Loucy (cell line): ENCODE measurements around the gene MGMT.

Experiments used
- H2AFZ ChIP-seq: fragments of 200-600 bp; sonication (generic); 2 replicates; pipeline ENCODE4 v1.6.0; 2016; ENCODE audit warnings: antibody characterized with exemption, mild to moderate bottlenecking, low read length, moderate library complexity
- H3F3A ChIP-seq: fragments of 200-600 bp; 2 replicates; pipeline ENCODE4 v1.6.0; 2016; ENCODE audit warnings: antibody characterized with exemption, low read depth, mild to moderate bottlenecking
- H3K27me3 ChIP-seq: fragments of 200-600 bp; sonication (generic); 2 replicates; pipeline ENCODE4 v1.6.1; 2014; ENCODE audit warnings: low read length, mild to moderate bottlenecking; ENCODE audit not compliant: insufficient read depth, poor library complexity, severe bottlenecking
- H3K36me3 ChIP-seq: fragments of 200-600 bp; sonication (generic); 2 replicates; pipeline ENCODE4 v1.6.1; 2016; ENCODE audit warnings: low read length; ENCODE audit not compliant: insufficient read depth
- H3K4me1 ChIP-seq: fragments of 200-600 bp; sonication (generic); 2 replicates; pipeline ENCODE4 v1.5.1; 2014; ENCODE audit warnings: low read length, mild to moderate bottlenecking; ENCODE audit not compliant: insufficient read depth, poor library complexity, severe bottlenecking
- H3K4me2 ChIP-seq: fragments of 200-600 bp; sonication (generic); 2 replicates; pipeline ENCODE4 v1.6.0; 2014; ENCODE audit warnings: antibody characterized with exemption, low read length, low read depth, mild to moderate bottlenecking; ENCODE audit not compliant: poor library complexity, severe bottlenecking
- H3K4me3 ChIP-seq: fragments of 200-600 bp; sonication (generic); 2 replicates; pipeline ENCODE4 v1.5.1; 2014; ENCODE audit warnings: low read length, mild to moderate bottlenecking, mixed read lengths; ENCODE audit not compliant: poor library complexity, severe bottlenecking
- H3K79me2 ChIP-seq: fragments of 200-600 bp; sonication (generic); 2 replicates; pipeline ENCODE4 v1.6.1; 2014; ENCODE audit warnings: low read length; ENCODE audit not compliant: insufficient read depth
- H3K9ac ChIP-seq: fragments of 200-600 bp; sonication (generic); 2 replicates; pipeline ENCODE4 v1.6.0; 2014; ENCODE audit warnings: mild to moderate bottlenecking, low read depth, low read length, moderate library complexity; ENCODE audit not compliant: poor library complexity, severe bottlenecking
- H3K9me2 ChIP-seq: fragments of 200-600 bp; sonication (generic); replicated peaks from 2 replicates; pipeline ENCODE4 v1.6.1; 2016; ENCODE audit warnings: low read depth, low read length, mixed read lengths
- H3K9me3 ChIP-seq: fragments of 200-600 bp; sonication (generic); 2 replicates; pipeline ENCODE4 v1.6.1; 2014; ENCODE audit warnings: mild to moderate bottlenecking, antibody characterized with exemption, low read length, low read depth; ENCODE audit not compliant: insufficient read depth
- H4K20me1 ChIP-seq: fragments of 200-600 bp; sonication (generic); 2 replicates; pipeline ENCODE4 v1.6.0; 2014; ENCODE audit warnings: antibody characterized with exemption, low read length, mild to moderate bottlenecking; ENCODE audit not compliant: insufficient read depth, poor library complexity, severe bottlenecking
- EZH2phosphoT487 ChIP-seq: fragments of 200-600 bp; IDR thresholded peaks from 2 replicates; pipeline ENCODE4 v1.6.1; 2018; ENCODE audit warnings: antibody characterized with exemption, mild to moderate bottlenecking, moderate library complexity, borderline replicate concordance
- TF ChIP-seq, protein P1 (sequence below): fragments of 200-600 bp; sonication (generic); conservative IDR thresholded peaks from 2 replicates; pipeline ENCODE4 v1.5.1; 2014; ENCODE audit warnings: mild to moderate bottlenecking, antibody characterized with exemption, low read length

MGMT gene

DNA sequence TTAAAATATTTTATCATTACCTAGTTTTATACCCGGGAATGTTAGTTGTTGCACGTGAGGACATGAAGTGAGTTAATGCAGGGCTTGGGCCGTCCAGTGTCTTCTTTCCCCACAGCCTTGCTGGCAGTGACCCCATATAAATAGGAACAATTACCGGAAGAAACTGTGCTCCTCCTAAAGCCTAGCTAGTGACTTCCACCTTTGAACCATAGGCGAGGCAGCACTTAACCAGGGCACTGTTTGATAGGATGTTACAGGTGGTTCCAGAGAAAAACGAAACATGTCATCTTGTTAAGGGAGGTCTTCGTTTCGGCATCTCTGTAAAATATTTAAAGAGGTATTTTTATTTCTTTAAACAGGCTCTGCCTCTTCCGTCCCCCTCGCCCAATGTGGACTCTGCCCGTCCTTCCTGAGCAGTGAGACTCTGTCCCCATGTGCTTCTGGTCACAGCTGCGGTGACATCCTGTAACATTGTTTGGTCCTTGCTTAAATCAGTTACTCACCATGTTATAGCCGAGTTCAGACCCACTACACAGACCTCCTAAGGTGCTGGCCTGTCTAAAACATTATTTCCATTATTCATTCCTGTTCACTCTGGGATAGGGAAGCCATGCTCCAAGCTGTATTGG, 145.6 kb downstream of the MGMT start:
- Histone ChIP-seq H3K4me2 (no peak overlapping the region), H3K4me1 (no peaks in the 10 kb centered on the region), H3K4me3 (no peak overlapping the region), H3F3A (no peaks in the 10 kb centered on the region), H3K36me3 (no peaks in the 10 kb centered on the region), H2AFZ (no peak overlapping the region), H3K27me3 (no peaks in the 10 kb centered on the region), H3K9ac (no peak overlapping the region), H3K9me2 (no peaks in the 10 kb centered on the region), H3K79me2 (no peaks in the 10 kb centered on the region), H3K9me3 (no peaks in the 10 kb centered on the region), H4K20me1 (no peaks in the 10 kb centered on the region)
- TF ChIP-seq, protein P1, sequence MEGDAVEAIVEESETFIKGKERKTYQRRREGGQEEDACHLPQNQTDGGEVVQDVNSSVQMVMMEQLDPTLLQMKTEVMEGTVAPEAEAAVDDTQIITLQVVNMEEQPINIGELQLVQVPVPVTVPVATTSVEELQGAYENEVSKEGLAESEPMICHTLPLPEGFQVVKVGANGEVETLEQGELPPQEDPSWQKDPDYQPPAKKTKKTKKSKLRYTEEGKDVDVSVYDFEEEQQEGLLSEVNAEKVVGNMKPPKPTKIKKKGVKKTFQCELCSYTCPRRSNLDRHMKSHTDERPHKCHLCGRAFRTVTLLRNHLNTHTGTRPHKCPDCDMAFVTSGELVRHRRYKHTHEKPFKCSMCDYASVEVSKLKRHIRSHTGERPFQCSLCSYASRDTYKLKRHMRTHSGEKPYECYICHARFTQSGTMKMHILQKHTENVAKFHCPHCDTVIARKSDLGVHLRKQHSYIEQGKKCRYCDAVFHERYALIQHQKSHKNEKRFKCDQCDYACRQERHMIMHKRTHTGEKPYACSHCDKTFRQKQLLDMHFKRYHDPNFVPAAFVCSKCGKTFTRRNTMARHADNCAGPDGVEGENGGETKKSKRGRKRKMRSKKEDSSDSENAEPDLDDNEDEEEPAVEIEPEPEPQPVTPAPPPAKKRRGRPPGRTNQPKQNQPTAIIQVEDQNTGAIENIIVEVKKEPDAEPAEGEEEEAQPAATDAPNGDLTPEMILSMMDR: no peak
- TF ChIP-seq EZH2phosphoT487: no peak

DNA sequence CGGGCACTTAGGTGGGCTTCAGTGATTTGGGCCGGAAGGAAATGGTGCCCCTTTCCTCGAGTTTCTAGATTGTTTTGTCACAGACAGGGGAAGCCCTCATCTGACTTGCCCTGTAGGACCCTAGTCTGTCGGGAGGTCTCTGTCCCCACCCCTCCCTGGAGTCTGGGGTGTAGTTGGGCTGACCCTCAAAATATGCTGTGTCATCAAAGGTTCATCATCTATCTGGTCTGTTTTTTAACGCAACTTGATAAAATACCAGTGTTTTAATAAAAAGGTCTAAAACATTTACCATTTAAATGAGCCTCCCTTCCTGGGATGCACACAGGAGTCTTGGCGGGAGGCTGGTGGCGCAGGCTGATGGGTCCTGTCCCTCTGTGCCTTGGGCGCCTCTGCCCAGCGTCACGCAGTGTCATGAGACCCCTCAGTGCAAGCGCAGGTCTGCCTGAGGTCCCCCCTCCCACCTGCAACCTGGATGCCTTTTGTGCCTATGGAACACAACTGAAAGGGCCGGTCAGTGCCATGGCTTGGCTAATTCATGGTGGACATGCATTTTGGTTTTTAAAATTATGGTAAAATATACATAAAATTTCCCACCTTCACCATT, 146.4 kb downstream of the MGMT start:
- Histone ChIP-seq H3K4me2 (no peak overlapping the region), H2AFZ (no peak overlapping the region), H3K27me3 (no peaks in the 10 kb centered on the region), H3K79me2 (no peaks in the 10 kb centered on the region), H3K4me1 (no peaks in the 10 kb centered on the region), H4K20me1 (no peaks in the 10 kb centered on the region), H3K9me2 (no peaks in the 10 kb centered on the region), H3K9ac (no peak overlapping the region), H3K9me3 (no peaks in the 10 kb centered on the region), H3K4me3 (no peak overlapping the region), H3K36me3 (no peaks in the 10 kb centered on the region), H3F3A (no peaks in the 10 kb centered on the region)
- TF ChIP-seq, protein P1: no peak
- no peak for TF ChIP-seq EZH2phosphoT487

DNA sequence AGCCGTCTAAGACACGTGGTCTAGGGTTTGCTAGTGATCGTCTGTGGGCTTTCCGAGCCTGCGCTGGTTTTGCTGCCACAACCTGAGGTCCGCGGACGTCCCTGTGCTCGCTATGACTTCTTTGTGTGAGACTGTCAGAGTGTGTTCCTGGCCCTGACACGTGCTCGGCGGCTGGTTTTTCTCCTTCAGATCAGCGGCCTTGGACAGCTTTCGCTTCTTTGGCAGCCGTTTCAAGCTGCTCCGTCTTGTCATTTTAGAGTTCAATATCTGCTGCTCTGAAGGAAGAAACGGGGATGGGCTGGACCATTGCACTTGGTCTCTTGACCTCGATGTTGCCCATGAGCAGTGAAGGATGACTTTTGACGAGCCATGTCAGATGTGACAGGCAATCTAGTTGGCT, 147.3 kb downstream of the MGMT start:
- TF ChIP-seq, protein P1: no peak
- TF ChIP-seq EZH2phosphoT487: no peak
- no peaks in the 10 kb centered on the region for H3K4me1 ChIP-seq
- H3K4me2 ChIP-seq: no peak overlapping the region

More for the DNA sequence above, 147.3 kb downstream of the MGMT start:
- Histone ChIP-seq H4K20me1 (no peaks in the 10 kb centered on the region), H3K36me3 (no peaks in the 10 kb centered on the region), H3K9me2 (no peaks in the 10 kb centered on the region), H2AFZ (no peak overlapping the region), H3F3A (no peaks in the 10 kb centered on the region), H3K27me3 (no peaks in the 10 kb centered on the region), H3K79me2 (no peaks in the 10 kb centered on the region), H3K9me3 (no peaks in the 10 kb centered on the region), H3K4me3 (no peak overlapping the region), H3K9ac (no peak overlapping the region)
